GM12892 (cell line): ENCODE results near the gene THRB.

Source experiments
- DNase-seq: peaks from one replicate; pipeline ENCODE4 v3.0.0; 2011; ENCODE audit not compliant: insufficient read length
- FAIRE-seq: peaks from 2 replicates; lab custom pipeline; 2011; peaks lifted over from hg19 to GRCh38; lab: Jason Lieb, UNC
- POLR2A ChIP-seq: IDR thresholded peaks from 2 replicates; pipeline ENCODE4 v1.6.1; 2011; ENCODE audit warnings: low read depth, low read length, control low read depth
- POLR2AphosphoS5 ChIP-seq: IDR thresholded peaks from 2 replicates; pipeline ENCODE4 v1.6.1; 2011; ENCODE audit warnings: low read depth, low read length, control low read depth
- TAF1 ChIP-seq: IDR thresholded peaks from 2 replicates; pipeline ENCODE4 v1.6.1; 2011; ENCODE audit warnings: low read depth, mild to moderate bottlenecking, control low read depth, low read length, borderline replicate concordance

Gene THRB

DNA sequence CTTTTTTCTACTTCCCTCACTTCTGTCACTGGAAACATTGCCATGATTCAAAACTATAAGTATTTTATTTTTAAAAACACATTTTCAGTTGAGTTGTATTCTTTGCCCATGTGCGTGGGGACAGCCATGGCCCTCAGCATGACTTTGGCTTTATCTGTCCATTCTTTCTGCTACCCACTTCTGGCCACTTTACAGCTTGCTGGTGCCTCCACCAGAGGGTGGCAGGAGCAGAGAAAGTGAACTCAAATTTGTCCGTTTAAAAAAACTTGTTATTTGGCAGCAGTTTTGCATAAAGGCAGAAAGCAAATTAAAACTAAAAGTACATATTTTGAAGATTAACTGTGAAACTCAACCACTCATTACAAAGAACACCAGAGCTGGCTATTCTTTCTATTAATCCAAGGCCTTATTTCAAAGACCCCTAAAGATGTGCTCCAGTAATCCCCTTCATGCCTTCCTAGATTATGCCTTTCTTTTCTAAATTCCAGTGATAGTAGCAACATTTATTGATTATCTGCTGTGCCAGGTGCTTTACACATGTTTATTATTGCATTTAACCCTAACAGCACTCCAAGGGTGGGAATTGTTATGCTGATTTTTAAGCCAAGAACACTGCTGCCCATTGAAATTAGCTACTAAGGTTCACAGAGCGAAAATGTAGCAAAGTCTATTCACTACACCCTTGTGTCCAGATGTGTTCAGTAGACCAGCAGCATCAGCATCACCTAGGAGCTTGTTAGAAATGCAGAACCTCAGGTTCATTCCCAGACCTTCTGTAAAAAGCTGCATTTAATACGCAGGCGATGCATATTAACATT is 134.8 kb downstream of the THRB start:
- TF ChIP-seq TAF1 (no peak), POLR2AphosphoS5 (no peak), POLR2A (no peak)
- FAIRE-seq, result no peak
- no peak for DNase-seq

DNA sequence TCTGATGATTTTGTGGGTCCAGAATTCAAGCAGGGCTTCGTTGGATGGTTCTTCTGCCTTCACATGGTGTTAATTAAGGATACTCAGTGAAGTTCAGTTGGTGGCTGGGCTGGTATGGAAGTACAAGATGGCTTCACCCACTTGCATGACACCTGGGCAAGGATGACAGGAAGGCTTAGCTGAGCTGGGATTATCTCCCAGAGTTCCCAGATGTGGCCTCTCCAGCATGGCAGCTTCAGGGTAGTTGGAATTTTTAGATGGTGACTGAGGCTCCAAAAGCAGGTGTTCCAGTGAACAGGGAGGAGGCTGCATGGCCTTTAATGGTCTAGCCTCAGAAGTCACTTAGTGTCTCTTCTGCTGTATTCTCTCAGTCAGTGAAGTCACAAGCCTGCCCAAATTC is 135.5 kb downstream of the THRB start:
- DNase-seq, result no peak
- TF ChIP-seq TAF1, result no peak
- TF ChIP-seq POLR2A, result no peak
- no peak for TF ChIP-seq POLR2AphosphoS5
- FAIRE-seq, result no peak

GRCh38 chr3:24357635-24358034 is 137.0 kb downstream of the THRB start:
- DNase-seq (no peak), FAIRE-seq (no peak)
- no peak for TF ChIP-seq POLR2A
- no peak for TF ChIP-seq POLR2AphosphoS5
- TF ChIP-seq TAF1, result no peak

DNA sequence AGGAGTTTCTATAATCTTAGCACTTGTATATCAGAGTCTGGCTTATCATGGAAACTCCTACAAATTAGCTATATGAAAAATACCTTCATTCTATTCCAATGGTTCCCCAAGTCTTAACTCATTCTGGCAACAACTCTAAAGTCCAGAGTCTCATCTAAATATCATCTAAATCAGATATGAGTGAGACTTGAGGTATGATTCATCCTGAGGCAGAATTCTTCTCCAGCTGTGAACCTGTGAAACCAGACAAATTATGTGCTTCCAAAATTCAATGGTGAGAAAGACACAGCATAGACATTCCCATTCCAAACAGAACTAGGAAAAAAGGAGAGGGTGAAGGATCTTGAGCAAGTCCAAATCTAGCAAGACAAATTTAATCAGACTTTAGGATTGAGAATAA is 138.8 kb downstream of the THRB start:
- TF ChIP-seq TAF1 (no peak), POLR2AphosphoS5 (no peak), POLR2A (no peak)
- DNase-seq (no peak), FAIRE-seq (no peak)

DNA sequence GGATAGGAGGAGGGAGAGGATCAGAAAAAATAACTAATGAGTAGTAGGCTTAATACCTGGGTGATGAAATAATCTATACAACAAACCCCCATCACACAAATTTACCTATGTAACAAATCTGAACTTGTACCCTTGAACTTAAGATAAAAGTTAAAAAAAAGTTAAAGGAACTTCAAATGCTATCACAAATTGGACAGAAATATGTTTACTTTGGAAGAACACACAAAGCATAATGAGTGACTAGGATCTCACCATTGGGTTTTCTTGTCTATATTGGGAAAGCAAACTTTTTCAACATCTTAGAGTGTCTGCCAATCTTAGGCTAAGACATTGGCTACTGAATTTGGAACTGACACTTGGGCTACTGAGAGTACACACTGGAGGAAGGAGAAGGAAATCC is 140.4 kb downstream of the THRB start:
- no peak for TF ChIP-seq TAF1
- DNase-seq, result no peak
- no peak for FAIRE-seq

GRCh38 chr3:24352893-24353553 is 141.6 kb downstream of the THRB start:
- FAIRE-seq (no peak), DNase-seq (no peak)
- TF ChIP-seq TAF1, result no peak
- no peak for TF ChIP-seq POLR2A
- TF ChIP-seq POLR2AphosphoS5, result no peak

DNA sequence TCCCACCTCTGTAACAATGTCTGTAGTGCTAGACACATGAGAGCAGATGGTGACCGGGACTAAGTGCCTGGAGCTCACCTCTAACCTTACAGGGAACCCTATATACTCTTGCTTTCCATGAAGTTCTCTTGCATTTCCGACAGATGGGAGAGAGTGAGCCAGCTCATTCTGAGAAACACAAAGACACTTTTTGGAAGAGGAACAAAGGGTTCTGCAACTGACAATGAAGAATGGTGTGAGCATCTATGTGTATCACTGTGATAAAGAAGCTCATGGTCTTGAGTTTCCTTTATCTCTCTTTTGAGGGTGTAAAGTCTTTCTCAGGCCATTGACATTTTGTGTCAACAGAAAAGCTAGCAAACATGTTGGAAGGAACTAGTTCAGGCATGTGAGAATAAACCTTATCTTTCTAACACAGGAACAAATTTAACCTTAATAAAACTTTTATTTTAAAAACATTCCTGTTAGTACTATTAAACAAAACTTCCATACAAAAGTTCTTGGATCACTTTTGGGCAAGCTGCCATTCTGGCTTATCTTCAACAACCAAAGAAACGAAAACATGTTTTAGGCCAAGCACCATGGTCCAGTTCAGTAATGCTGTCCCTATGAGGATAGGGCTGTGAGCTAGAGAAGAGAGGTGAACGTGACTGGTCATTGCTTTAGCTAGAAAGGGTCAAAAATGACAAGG is 142.7 kb downstream of the THRB start:
- TF ChIP-seq POLR2A (no peak), TAF1 (no peak), POLR2AphosphoS5 (no peak)

GRCh38 chr3:24349367-24350019 is 145.2 kb downstream of the THRB start:
- FAIRE-seq (no peak), DNase-seq (no peak)
- TF ChIP-seq POLR2AphosphoS5, result no peak
- TF ChIP-seq POLR2A, result no peak
- TF ChIP-seq TAF1, result no peak

More for the DNA sequence above, 142.7 kb downstream of the THRB start:
- DNase-seq (no peak), FAIRE-seq (no peak)

DNA sequence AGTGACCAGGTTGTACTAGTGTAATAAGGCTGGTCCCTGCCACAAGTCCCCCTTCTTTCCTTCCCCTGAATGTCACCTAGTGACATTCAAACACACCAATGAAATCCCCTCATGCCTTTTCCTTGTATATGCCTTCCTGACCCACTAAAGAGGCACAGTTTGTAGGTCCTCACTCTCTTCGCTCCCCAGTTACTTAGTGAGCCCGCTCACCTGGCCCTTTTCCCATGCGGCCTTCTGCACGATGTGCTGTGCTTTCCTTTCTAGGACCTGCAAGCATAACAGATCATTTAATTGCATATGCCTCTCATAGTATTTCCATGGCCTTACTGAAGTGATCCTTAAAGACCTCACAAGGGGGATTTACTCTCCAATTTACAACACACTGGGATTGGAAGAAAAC is 146.3 kb downstream of the THRB start:
- no peak for TF ChIP-seq POLR2AphosphoS5
- TF ChIP-seq TAF1, result no peak
- no peak for TF ChIP-seq POLR2A
- DNase-seq (no peak), FAIRE-seq (no peak)

- no peak for TF ChIP-seq POLR2A
- no peak for TF ChIP-seq POLR2AphosphoS5
- TF ChIP-seq TAF1, result no peak
- DNase-seq (no peak), FAIRE-seq (no peak)
Measured at GRCh38 chr3:24344784-24345439, 149.7 kb downstream of the THRB start.

GRCh38 chr3:24343084-24343783 is 151.4 kb downstream of the THRB start:
- DNase-seq (no peak), FAIRE-seq (no peak)
- TF ChIP-seq TAF1 (no peak), POLR2A (no peak), POLR2AphosphoS5 (no peak)
